Measurements from ENCODE around the gene ATG16L2. TPM values are rescaled to one million over a fixed set of nuclear protein-coding genes. Genes with fewer than 3 reads are reported as not detected.
A peak's percentile ranks its signal among the peaks of the same experiment; 100 is the strongest.
"Not testable (repeated sequence)": the region's sequence is repeated elsewhere in the genome, so short reads cannot be mapped to it uniquely, and the experiment has no call there.

ATG16L2 gene
- total RNA-seq, 6 donors from 2014 or later, result 39.5 to 354 (median 86.4) TPM

- ATAC-seq (ENCODE audit: low FRiP score in 2 of 2), result no peak
- no peaks in the 10 kb centered on the region for H3K9me3 ChIP-seq
- peak overlapping the region in 2 of 4 donors; percentile 40 to 81 for H3K27ac ChIP-seq
- WGBS, 2 donors, result 77 to 78% methylated on average over 7 to 10 of the region's 10 CpGs
- peaks cover 32 to 70% (median 63%) of the 10 kb centered on the region in 4 donors for H3K4me1 ChIP-seq
- TF ChIP-seq EP300 (IDR thresholded peaks at IDR 0.05) (no peak), CTCF (IDR thresholded peaks at IDR 0.05) (no peak), POLR2A (IDR thresholded peaks at IDR 0.05) (no peak), POLR2AphosphoS5 (IDR thresholded peaks at IDR 0.05) (no peak)
- DNase-seq, result peak in 1 of 2 donors; percentile 45
- no peak overlapping the region for H3K4me3 ChIP-seq
- H3K36me3 ChIP-seq, result no peaks in the 10 kb centered on the region
- H3K27me3 ChIP-seq, result no peaks in the 10 kb centered on the region
Measured at GRCh38 chr11:72789493-72790131, 24.6 kb upstream of the ATG16L2 start.

GRCh38 chr11:72791228-72791627 lies 23.0 kb upstream of the ATG16L2 start:
- peaks cover 34 to 63% (median 60%) of the 10 kb centered on the region in 4 donors for H3K4me1 ChIP-seq

GRCh38 chr11:72792437-72793021 lies 21.7 kb upstream of the ATG16L2 start:
- H3K9me3 ChIP-seq, result no peaks in the 10 kb centered on the region
- H3K36me3 ChIP-seq, result no peaks in the 10 kb centered on the region
- peaks cover 24 to 50% (median 48%) of the 10 kb centered on the region in 4 donors for H3K4me1 ChIP-seq
- no peak for DNase-seq
- no peak overlapping the region for H3K4me3 ChIP-seq
- WGBS, 2 donors, result 96 to 100% methylated on average over 3 of the region's 3 CpGs
- no peak for ATAC-seq (ENCODE audit: low FRiP score in 2 of 2)
- H3K27me3 ChIP-seq, result no peaks in the 10 kb centered on the region
- TF ChIP-seq POLR2A (IDR thresholded peaks at IDR 0.05) (no peak), POLR2AphosphoS5 (IDR thresholded peaks at IDR 0.05) (no peak), EP300 (IDR thresholded peaks at IDR 0.05) (no peak), CTCF (IDR thresholded peaks at IDR 0.05) (no peak)
- H3K27ac ChIP-seq, result peak overlapping the region in 2 of 4 donors; percentile 89 to 95

More at GRCh38 chr11:72791228-72791627, 23.0 kb upstream of the ATG16L2 start:
- not testable (repeated sequence) for H3K27me3 ChIP-seq; ATAC-seq (ENCODE audit: low FRiP score in 2 of 2); H3K4me3 ChIP-seq; H3K36me3 ChIP-seq; DNase-seq; H3K9me3 ChIP-seq
- 77 to 81% methylated on average over 7 of the region's 7 CpGs for WGBS, 2 donors
- H3K27ac ChIP-seq, result peak overlapping the region in 2 of 4 donors; percentile 3 to 26

GRCh38 chr11:72793076-72793424 lies 21.2 kb upstream of the ATG16L2 start:
- no peaks in the 10 kb centered on the region for H3K9me3 ChIP-seq
- peak overlapping the region; percentile 66 to 95 (median 88) for H3K27ac ChIP-seq
- DNase-seq, result no peak
- peak overlapping the region in 3 of 4 donors; percentile 55 to 71 (median 60) for H3K4me3 ChIP-seq
- ATAC-seq (ENCODE audit: low FRiP score in 2 of 2), result no peak
- no peak for TF ChIP-seq EP300 (IDR thresholded peaks at IDR 0.05)
- TF ChIP-seq CTCF (IDR thresholded peaks at IDR 0.05), result no peak
- no peak for TF ChIP-seq POLR2A (IDR thresholded peaks at IDR 0.05)
- TF ChIP-seq POLR2AphosphoS5 (IDR thresholded peaks at IDR 0.05), result no peak
- no peaks in the 10 kb centered on the region for H3K36me3 ChIP-seq
- peaks cover 21 to 46% (median 43%) of the 10 kb centered on the region in 4 donors for H3K4me1 ChIP-seq
- H3K27me3 ChIP-seq, result no peaks in the 10 kb centered on the region
- WGBS, 2 donors, result 51 to 63% methylated on average over 2 of the region's 2 CpGs

- DNase-seq (peak; percentile 97 to 98), ATAC-seq (ENCODE audit: low FRiP score in 2 of 2) (peak; percentile 98 to 99)
- Histone ChIP-seq H3K4me3 (peak within 1 kb of the TSS; percentile 27 to 71 (median 58)), H3K27me3 (no peaks in the 10 kb centered on the region), H3K27ac (peak within 1 kb of the TSS; percentile 66 to 95 (median 88)), H3K4me1 (peaks cover 18 to 39% (median 36%) of the 10 kb centered on the region in 4 donors), H3K36me3 (no peaks in the 10 kb centered on the region), H3K9me3 (no peaks in the 10 kb centered on the region)
- 3 to 5% methylated on average over 11 to 40 of the region's 55 CpGs for WGBS, 2 donors
- TF ChIP-seq POLR2A (IDR thresholded peaks at IDR 0.05) (peak in 2 of 4 donors; percentile 40 to 71), POLR2AphosphoS5 (IDR thresholded peaks at IDR 0.05) (peak; percentile 66 to 68), CTCF (IDR thresholded peaks at IDR 0.05) (peak; percentile 90 to 100 (median 100)), EP300 (IDR thresholded peaks at IDR 0.05) (no peak)
Measured at GRCh38 chr11:72793425-72794367, 20.5 kb upstream of the ATG16L2 start, which contains the start of gene STARD10. STARD10 (minus strand) TSS chr11:72794047; CDS start chr11:72781181, 12,866 bp downstream.

Measured in upper lobe of left lung (tissue), 6 donors.